ENCODE results near the gene TBC1D14. TPM values are rescaled to one million over a fixed set of nuclear protein-coding genes. Genes with fewer than 3 reads are reported as not detected.

Gene TBC1D14
- total and polyA plus RNA-seq, 2 of the 4 experiments (the other 2 are of a cell fraction): 31.7 to 40.7 TPM

GRCh38 chr4:7041801-7042502 lies 132.3 kb downstream of the TBC1D14 start:
- Histone ChIP-seq H3K4me1 (ENCODE audit: control insufficient read depth, insufficient read depth, low read length) (peaks cover 21% of the 10 kb centered on the region), H3K4me2 (ENCODE audit: low read depth, low read length) (peak overlapping the region; percentile 75), H3K9me3 (ENCODE audit: control insufficient read depth, insufficient read depth, low read length) (no peaks in the 10 kb centered on the region), H4K91ac (ENCODE audit: insufficient read depth, low read depth, low read length) (peak overlapping the region; percentile 8; the same call in 1 of the 2 replicates), H4K8ac (ENCODE audit: low read depth in 2 of 2, low read length in 2 of 2) (peak overlapping the region; percentile 51 to 74; a peak in 3 of 4 replicates), H3K4ac (ENCODE audit: low read depth, low read length) (peak overlapping the region; percentile 37), H4K5ac (ENCODE audit: low read depth, low read length) (peak overlapping the region; percentile 16), H2BK15ac (ENCODE audit: low read depth, low read length) (no peak overlapping the region), H3K56ac (ENCODE audit: extremely low read depth, insufficient read depth, low read length) (no peak overlapping the region), H3K36me3 (ENCODE audit: control insufficient read depth, insufficient read depth, low read length) (no peaks in the 10 kb centered on the region), H2BK120ac (ENCODE audit: low read depth, low read length) (0 out of 2 replicates have a peak overlapping the region, but pooled peaks have one; percentile 2), H2BK5ac (ENCODE audit: low read depth, low read length, poor library complexity, severe bottlenecking) (peak overlapping the region; percentile 27), H3K4me3 (ENCODE audit: insufficient read depth, low read depth, low read length) (peak overlapping the region; percentile 69), H2AK5ac (ENCODE audit: low read depth, low read length) (no peak overlapping the region), H3K79me1 (ENCODE audit: low read depth in 1 of 2, low read length in 2 of 2) (peaks cover 18 to 46% of the 10 kb centered on the region in 2 experiments), H3K27ac (ENCODE audit: insufficient read depth, low read length) (peak overlapping the region; percentile 60), H3K23ac (ENCODE audit: low read depth, low read length) (0 out of 2 replicates have a peak overlapping the region, but pooled peaks have one; percentile 22), H3K9ac (ENCODE audit: low read depth, low read length) (peak overlapping the region; percentile 64), H2AFZ (replicated peaks; ENCODE audit: low read length, poor library complexity) (peak overlapping the region; percentile 99), H3K27me3 (ENCODE audit: control insufficient read depth, insufficient read depth, low read length) (no peaks in the 10 kb centered on the region), H3K14ac (replicated peaks; ENCODE audit: low read depth, low read length) (peak overlapping the region; percentile 53; the same call in 1 of the 2 replicates), H3K9me1 (ENCODE audit: insufficient read depth, low read length) (peaks cover 13% of the 10 kb centered on the region), H4K20me1 (ENCODE audit: insufficient read depth, low read length) (peaks cover 32% of the 10 kb centered on the region), H2BK20ac (ENCODE audit: low read depth, low read length) (no peak overlapping the region), H2AK9ac (replicated peaks; ENCODE audit: low read depth, low read length, poor library complexity) (peak overlapping the region; percentile 18), H3K18ac (ENCODE audit: low read depth, low read length) (no peak overlapping the region)
- intact Hi-C loops (cut with micrococcal nuclease) (loop anchor here (5.0 kb wide), 1 partner anchor 55 kb away; no protein-coding TSS in a partner anchor), in situ Hi-C loops (cut with MboI; ENCODE audit: low sequenced_read_pairs) (no loop called here), dilution Hi-C loops (cut with HindIII; ENCODE audit: low sequenced_read_pairs, unreplicated experiment) (no loop called here)
- BruUV-seq (replicated peaks): no TSS peak
- CTCF ChIA-PET: interaction anchor here (0.7 to 1.0 kb wide), 3 partner anchors 68 to 346 kb away, joined by 3 read pairs; no protein-coding TSS in a partner anchor
- TF ChIP-seq RFX5 (IDR thresholded peaks at IDR 0.05; ENCODE audit: low read depth, low read length) (no peak), BHLHE40 (IDR thresholded peaks at IDR 0.05; ENCODE audit: low read depth, low read length) (no peak), MXI1 (IDR thresholded peaks at IDR 0.05; ENCODE audit: borderline replicate concordance, low read depth, low read length) (no peak), CHD1 (IDR thresholded peaks at IDR 0.05; ENCODE audit: low read depth, low read length) (no peak), RCOR1 (IDR thresholded peaks at IDR 0.05; ENCODE audit: insufficient replicate concordance, low read length) (no peak), CTCF (conservative IDR thresholded peaks at IDR 0.05; ENCODE audit: low read depth, low read length) (no peak), CEBPB (IDR thresholded peaks at IDR 0.05; ENCODE audit: low read depth, low read length) (no peak), RAD21 (IDR thresholded peaks at IDR 0.05; ENCODE audit: low read length) (no peak), FOS (IDR thresholded peaks at IDR 0.05; ENCODE audit: low read depth, low read length) (no peak), USF2 (IDR thresholded peaks at IDR 0.05; ENCODE audit: low read depth, low read length) (no peak), MAZ (IDR thresholded peaks at IDR 0.05; ENCODE audit: borderline replicate concordance, low read depth, low read length) (no peak)
- DNase-seq (no peak), ATAC-seq (ENCODE audit: low read depth) (no peak)
- POLR2A ChIA-PET (ENCODE audit: unreplicated experiment): no interaction called here
- 27% methylated on average over 16 of the region's 42 CpGs; no CpG with 5 or more reads in 1 of the 2 experiments for WGBS, 2 experiments (ENCODE audit: extremely low coverage in 2 of 2, insufficient read length in 1 of 2)
